ENCODE data around the gene PALLD.
"Not testable (repeated sequence)": the region's sequence is repeated elsewhere in the genome, so short reads cannot be mapped to it uniquely, and the experiment has no call there.

PALLD gene

DNA sequence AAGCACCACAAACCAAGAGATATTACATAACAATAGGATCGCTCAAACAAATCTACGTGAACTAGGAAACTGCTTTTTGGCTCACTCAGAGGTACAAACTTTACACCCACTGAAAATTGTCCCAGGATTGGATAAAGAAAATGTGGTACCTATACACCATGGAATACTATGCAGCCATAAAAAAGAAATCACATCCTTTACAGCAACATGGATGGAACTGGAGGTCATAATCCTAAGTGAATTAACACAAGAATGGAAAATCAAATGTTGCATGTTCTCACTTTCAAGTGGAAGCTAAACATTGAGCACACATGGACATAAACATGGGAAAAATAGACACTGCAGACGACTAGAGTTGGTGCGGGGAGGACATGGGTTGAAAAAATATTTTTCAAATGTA, 305.4 kb downstream of the PALLD start:
- no peak for DNase-seq (ENCODE audit: low spot score)
- Histone ChIP-seq H3K4me1 (ENCODE audit: insufficient read depth, poor library complexity, severe bottlenecking) (peaks cover 23% of the 10 kb centered on the region), H3K27me3 (ENCODE audit: insufficient read depth, poor library complexity, severe bottlenecking) (no peaks in the 10 kb centered on the region)

DNA sequence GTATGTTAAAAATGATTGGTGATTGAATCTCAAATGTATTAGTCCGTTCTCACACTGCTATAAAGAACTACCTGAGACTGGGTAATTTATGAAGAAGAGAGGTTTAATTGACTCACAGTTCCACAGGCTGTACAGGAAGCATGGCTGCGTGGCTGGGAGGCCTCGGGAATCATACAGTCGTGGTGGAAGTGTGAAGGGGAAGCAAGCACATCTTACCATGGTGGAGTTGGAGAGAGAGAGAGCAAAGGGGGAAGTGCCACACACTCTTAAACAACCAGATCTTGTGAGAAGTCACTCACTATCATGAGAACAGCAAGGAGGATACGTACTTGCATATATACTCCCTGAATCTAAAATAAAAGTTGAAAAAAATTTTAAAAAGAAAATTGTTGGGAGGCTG, 306.2 kb downstream of the PALLD start:
- not testable (repeated sequence) for H3K9me3 ChIP-seq (ENCODE audit: severe bottlenecking); ATAC-seq (ENCODE audit: low read depth); H3K36me3 ChIP-seq (ENCODE audit: low read depth); H3K27me3 ChIP-seq (ENCODE audit: insufficient read depth, poor library complexity, severe bottlenecking); H3K4me3 ChIP-seq (ENCODE audit: severe bottlenecking); DNase-seq (ENCODE audit: low spot score)
- Histone ChIP-seq H3K4me1 (ENCODE audit: insufficient read depth, poor library complexity, severe bottlenecking) (peaks cover 15% of the 10 kb centered on the region), H3K27ac (ENCODE audit: poor library complexity, severe bottlenecking) (peak overlapping the region; percentile 49)

More for the DNA sequence above, 305.4 kb downstream of the PALLD start:
- Histone ChIP-seq H3K9me3 (ENCODE audit: severe bottlenecking) (no peaks in the 10 kb centered on the region), H3K36me3 (ENCODE audit: low read depth) (no peaks in the 10 kb centered on the region), H3K27ac (ENCODE audit: poor library complexity, severe bottlenecking) (no peak overlapping the region), H3K4me3 (ENCODE audit: severe bottlenecking) (no peak overlapping the region)
- TF ChIP-seq, protein P1, sequence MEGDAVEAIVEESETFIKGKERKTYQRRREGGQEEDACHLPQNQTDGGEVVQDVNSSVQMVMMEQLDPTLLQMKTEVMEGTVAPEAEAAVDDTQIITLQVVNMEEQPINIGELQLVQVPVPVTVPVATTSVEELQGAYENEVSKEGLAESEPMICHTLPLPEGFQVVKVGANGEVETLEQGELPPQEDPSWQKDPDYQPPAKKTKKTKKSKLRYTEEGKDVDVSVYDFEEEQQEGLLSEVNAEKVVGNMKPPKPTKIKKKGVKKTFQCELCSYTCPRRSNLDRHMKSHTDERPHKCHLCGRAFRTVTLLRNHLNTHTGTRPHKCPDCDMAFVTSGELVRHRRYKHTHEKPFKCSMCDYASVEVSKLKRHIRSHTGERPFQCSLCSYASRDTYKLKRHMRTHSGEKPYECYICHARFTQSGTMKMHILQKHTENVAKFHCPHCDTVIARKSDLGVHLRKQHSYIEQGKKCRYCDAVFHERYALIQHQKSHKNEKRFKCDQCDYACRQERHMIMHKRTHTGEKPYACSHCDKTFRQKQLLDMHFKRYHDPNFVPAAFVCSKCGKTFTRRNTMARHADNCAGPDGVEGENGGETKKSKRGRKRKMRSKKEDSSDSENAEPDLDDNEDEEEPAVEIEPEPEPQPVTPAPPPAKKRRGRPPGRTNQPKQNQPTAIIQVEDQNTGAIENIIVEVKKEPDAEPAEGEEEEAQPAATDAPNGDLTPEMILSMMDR (IDR thresholded peaks at IDR 0.05; ENCODE audit: poor library complexity, severe bottlenecking), result no peak
- ATAC-seq (ENCODE audit: low read depth), result no peak

DNA sequence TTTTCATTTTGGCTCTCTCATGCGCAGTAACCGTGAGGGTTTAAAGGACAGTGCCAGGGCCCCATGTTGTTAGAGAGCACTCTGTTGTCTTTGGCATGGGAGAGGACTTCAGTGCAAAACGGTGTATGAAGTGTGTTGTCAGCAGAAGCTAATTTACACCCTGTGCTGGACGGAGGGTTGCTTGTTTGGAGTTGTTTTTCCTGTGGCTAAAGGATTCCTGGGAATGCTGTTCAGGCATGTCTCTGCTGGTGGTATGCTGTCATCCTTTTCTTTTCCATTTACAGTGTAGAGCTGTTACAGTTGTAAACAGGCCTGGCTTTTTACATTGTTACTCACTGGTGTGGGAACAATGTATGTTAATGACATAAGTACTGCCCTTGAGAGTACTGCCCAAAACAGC, 306.9 kb downstream of the PALLD start:
- H3K27me3 ChIP-seq (ENCODE audit: insufficient read depth, poor library complexity, severe bottlenecking), result no peaks in the 10 kb centered on the region
- ATAC-seq (ENCODE audit: low read depth), result peak; percentile 98
- no peak for DNase-seq (ENCODE audit: low spot score)
- H3K4me1 ChIP-seq (ENCODE audit: insufficient read depth, poor library complexity, severe bottlenecking), result peaks cover 15% of the 10 kb centered on the region
- peak overlapping the region; percentile 49 for H3K27ac ChIP-seq (ENCODE audit: poor library complexity, severe bottlenecking)
- H3K4me3 ChIP-seq (ENCODE audit: severe bottlenecking), result no peak overlapping the region
- no peaks in the 10 kb centered on the region for H3K9me3 ChIP-seq (ENCODE audit: severe bottlenecking)
- no peaks in the 10 kb centered on the region for H3K36me3 ChIP-seq (ENCODE audit: low read depth)
- TF ChIP-seq, protein P1 (IDR thresholded peaks at IDR 0.05; ENCODE audit: poor library complexity, severe bottlenecking), result no peak

DNA sequence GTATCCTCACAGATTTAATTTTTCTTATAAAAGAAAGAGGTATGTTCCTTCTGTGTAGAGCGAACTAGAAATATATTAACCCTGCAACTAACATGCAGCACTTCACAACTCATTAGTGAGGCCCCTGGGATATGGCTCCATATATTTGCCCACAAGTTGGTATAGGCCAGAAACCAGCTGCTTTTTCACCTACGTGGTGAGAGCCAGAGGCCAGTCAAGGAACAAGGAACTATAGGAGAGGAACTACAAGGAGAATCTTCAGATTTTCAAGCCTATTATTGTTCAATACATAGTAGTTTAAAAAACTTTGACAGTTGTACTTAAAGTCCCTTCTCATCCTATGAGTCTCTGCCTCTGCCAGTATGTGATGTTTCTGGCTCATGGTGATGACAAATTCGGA, 307.3 kb downstream of the PALLD start:
- Histone ChIP-seq H3K4me1 (ENCODE audit: insufficient read depth, poor library complexity, severe bottlenecking) (peaks cover 15% of the 10 kb centered on the region), H3K27ac (ENCODE audit: poor library complexity, severe bottlenecking) (peak overlapping the region; percentile 49), H3K27me3 (ENCODE audit: insufficient read depth, poor library complexity, severe bottlenecking) (no peaks in the 10 kb centered on the region), H3K9me3 (ENCODE audit: severe bottlenecking) (no peaks in the 10 kb centered on the region), H3K4me3 (ENCODE audit: severe bottlenecking) (no peak overlapping the region), H3K36me3 (ENCODE audit: low read depth) (no peaks in the 10 kb centered on the region)
- ATAC-seq (ENCODE audit: low read depth) (peak; percentile 6; the same call in 1 of the 3 replicates), DNase-seq (ENCODE audit: low spot score) (no peak)
- TF ChIP-seq, protein P1 (IDR thresholded peaks at IDR 0.05; ENCODE audit: poor library complexity, severe bottlenecking), result no peak

DNA sequence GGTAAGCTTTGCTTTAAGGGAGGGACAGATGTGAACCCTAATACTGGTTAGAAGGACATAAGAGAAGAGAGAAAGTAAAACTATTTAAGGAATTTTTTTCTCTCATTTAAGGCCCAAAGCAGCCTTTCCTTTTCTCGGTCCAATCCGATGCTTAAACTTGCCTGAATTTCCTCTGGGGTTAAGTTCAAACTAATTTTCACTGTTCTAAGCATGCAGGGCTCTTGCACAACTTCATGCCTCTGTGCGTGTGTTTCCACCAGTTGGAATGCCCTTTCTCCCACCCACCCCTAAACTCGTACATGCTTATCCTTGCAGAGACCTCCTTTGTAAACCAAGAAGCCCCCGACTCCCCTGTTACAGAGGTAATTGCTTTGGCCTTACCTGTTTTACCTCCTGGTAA, 308.5 kb downstream of the PALLD start:
- Histone ChIP-seq H3K27ac (ENCODE audit: poor library complexity, severe bottlenecking) (no peak overlapping the region), H3K36me3 (ENCODE audit: low read depth) (no peaks in the 10 kb centered on the region), H3K4me3 (ENCODE audit: severe bottlenecking) (no peak overlapping the region), H3K27me3 (ENCODE audit: insufficient read depth, poor library complexity, severe bottlenecking) (no peaks in the 10 kb centered on the region), H3K4me1 (ENCODE audit: insufficient read depth, poor library complexity, severe bottlenecking) (peaks cover 15% of the 10 kb centered on the region), H3K9me3 (ENCODE audit: severe bottlenecking) (no peaks in the 10 kb centered on the region)
- ATAC-seq (ENCODE audit: low read depth), result no peak
- TF ChIP-seq, protein P1 (IDR thresholded peaks at IDR 0.05; ENCODE audit: poor library complexity, severe bottlenecking), result no peak
- no peak for DNase-seq (ENCODE audit: low spot score)

DNA sequence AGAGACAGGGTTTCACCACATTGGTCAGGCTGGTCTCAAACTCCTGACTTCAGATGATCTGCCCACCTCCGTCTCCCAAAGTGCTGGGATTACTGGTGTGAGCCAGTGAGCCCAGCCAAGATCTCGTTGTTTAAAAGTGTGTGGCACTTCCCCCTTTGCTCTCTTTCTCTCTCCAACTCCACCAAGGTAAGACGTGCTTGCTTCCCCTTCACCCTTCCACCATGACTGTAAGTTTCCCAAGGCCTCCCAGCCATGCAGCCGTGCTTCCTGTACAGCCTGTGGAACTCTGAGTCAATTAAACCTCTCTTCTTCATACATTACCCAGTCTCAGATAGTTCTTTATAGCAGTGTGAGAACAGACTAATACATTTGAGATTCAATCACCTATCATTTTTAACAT, 309.4 kb downstream of the PALLD start:
- not testable (repeated sequence) for H3K27ac ChIP-seq (ENCODE audit: poor library complexity, severe bottlenecking); DNase-seq (ENCODE audit: low spot score); H3K36me3 ChIP-seq (ENCODE audit: low read depth); ATAC-seq (ENCODE audit: low read depth); H3K27me3 ChIP-seq (ENCODE audit: insufficient read depth, poor library complexity, severe bottlenecking); H3K4me3 ChIP-seq (ENCODE audit: severe bottlenecking); H3K9me3 ChIP-seq (ENCODE audit: severe bottlenecking)
- H3K4me1 ChIP-seq (ENCODE audit: insufficient read depth, poor library complexity, severe bottlenecking), result peaks cover 21% of the 10 kb centered on the region

Measured in RWPE2 (cell line).